Measurements from ENCODE around the gene CLEC4F. TPM values are rescaled to one million over a fixed set of nuclear protein-coding genes. Genes with fewer than 3 reads are reported as not detected.
A peak's percentile ranks its signal among the peaks of the same experiment; 100 is the strongest.

CLEC4F gene
- total and polyA plus RNA-seq, 7 experiments from 2014 or later = 0.19 to 1.6 TPM; not detected in 5

GRCh38 chr2:70816726-70817125, 3.7 kb downstream of the CLEC4F start:
- Histone ChIP-seq H3K36me3 (ENCODE audit: control insufficient read depth in 2 of 3, insufficient read depth in 3 of 3, low read length in 3 of 3) (no peaks in the 10 kb centered on the region), H3K27ac (ENCODE audit: low read depth, low read length) (no peak overlapping the region), H3K27me3 (ENCODE audit: control insufficient read depth in 2 of 2, insufficient read depth in 2 of 2, low read length in 2 of 2) (no peaks in the 10 kb centered on the region), H3K4me3 (ENCODE audit: low read length) (no peak overlapping the region), H3K9me3 (ENCODE audit: control insufficient read depth in 2 of 3, low read length in 3 of 3) (no peaks in the 10 kb centered on the region), H3K4me1 (ENCODE audit: control insufficient read depth in 2 of 2, insufficient read depth in 2 of 2, low read length in 2 of 2) (no peaks in the 10 kb centered on the region)
- intact Hi-C loops (cut with micrococcal nuclease) = no loop called here
- ATAC-seq (no peak), DNase-seq (no peak)
- Mint-ChIP-seq H3K4me3 (no peak overlapping the region), H3K9me3 (no peaks in the 10 kb centered on the region), H3K27me3 (peaks cover 0 to 14% (median 4%) of the 10 kb centered on the region in 5 donors), H3K36me3 (no peaks in the 10 kb centered on the region), H3K27ac (no peak overlapping the region), H3K4me1 (peaks cover 0 to 3% (median 0%) of the 10 kb centered on the region in 7 donors)
- ChIA-PET POLR2A (interaction anchor here (0.6 kb wide), 1 partner anchor 575 kb away, joined by 4 read pairs; no protein-coding TSS in a partner anchor), CTCF (no interaction called here)

DNA sequence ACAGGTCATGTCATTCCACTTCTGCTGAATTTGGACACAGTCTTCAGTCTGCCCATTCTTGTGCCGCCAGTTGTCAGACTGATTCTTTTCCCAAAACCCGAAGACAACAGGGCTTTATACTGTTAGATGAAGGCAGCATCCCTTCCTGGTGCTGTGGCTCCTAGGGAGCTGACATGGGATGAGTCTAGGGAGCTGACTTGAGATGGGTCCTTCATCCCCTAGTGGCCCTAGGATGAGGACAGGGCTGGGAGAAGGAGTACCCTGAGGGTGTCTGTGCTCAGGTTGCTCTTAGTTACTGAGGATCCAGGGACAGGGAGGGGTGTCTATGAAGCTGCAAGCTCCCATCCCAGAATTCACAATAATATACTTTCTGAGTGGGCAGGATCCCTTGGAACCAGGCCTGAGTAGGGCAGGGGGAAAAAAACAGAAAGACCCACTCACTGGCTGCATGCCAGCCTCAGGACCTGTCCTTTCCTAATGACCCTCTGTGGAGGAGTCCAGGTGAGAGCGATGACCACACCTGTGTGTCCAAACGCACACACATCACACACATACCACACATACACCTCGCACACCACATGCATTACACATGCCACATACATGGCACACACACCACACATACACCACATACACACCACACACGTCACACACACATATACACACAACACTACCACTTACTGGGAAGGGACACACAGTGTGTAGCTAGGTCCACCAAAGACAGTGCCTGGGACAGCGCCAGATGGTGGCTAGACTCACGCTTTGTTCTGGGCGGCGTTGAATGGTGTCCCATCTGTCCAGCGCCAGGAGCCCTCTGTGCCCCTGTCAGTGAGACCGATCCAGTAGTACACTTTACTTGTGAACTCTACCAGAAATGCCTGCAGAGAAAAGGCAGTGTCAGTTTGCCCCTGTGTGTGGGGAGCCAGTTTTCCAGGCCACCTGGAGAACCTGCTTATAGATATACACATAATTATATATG, 11.1 kb downstream of the CLEC4F start:
- Histone ChIP-seq H3K9me3 (ENCODE audit: control insufficient read depth in 2 of 3, low read length in 3 of 3) (no peaks in the 10 kb centered on the region), H3K36me3 (ENCODE audit: control insufficient read depth in 2 of 3, insufficient read depth in 3 of 3, low read length in 3 of 3) (no peaks in the 10 kb centered on the region), H3K4me1 (ENCODE audit: control insufficient read depth in 2 of 2, insufficient read depth in 2 of 2, low read length in 2 of 2) (no peaks in the 10 kb centered on the region), H3K4me3 (ENCODE audit: low read length) (no peak overlapping the region), H3K27ac (ENCODE audit: low read depth, low read length) (no peak overlapping the region), H3K27me3 (ENCODE audit: control insufficient read depth in 2 of 2, insufficient read depth in 2 of 2, low read length in 2 of 2) (no peaks in the 10 kb centered on the region)
- Mint-ChIP-seq H3K27ac (no peak overlapping the region), H3K4me1 (no peaks in the 10 kb centered on the region), H3K36me3 (no peaks in the 10 kb centered on the region), H3K9me3 (no peaks in the 10 kb centered on the region), H3K4me3 (no peak overlapping the region), H3K27me3 (peaks cover 0 to 4% (median 0%) of the 10 kb centered on the region in 5 donors)
- ChIA-PET POLR2A (no interaction called here), CTCF (no interaction called here)
- DNase-seq (no peak), ATAC-seq (peak; percentile 29)
- intact Hi-C loops (cut with micrococcal nuclease) = no loop called here

DNA sequence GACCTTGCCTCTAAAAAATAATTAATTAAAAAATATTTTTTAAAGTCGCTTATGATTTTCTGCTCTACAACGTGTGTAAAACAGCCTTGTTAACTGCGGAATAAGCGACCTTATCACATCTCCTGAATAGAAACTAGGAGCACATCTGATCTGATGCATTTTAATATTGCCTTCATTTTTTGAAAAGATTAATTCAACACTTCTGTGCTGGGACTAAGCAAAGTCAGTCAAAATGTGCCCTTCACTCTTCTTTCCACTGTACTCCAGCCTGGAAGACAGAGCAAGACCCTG, 12.6 kb downstream of the CLEC4F start:
- H3K36me3 ChIP-seq (ENCODE audit: control insufficient read depth in 2 of 3, insufficient read depth in 3 of 3, low read length in 3 of 3) = no peaks in the 10 kb centered on the region
- no peak for DNase-seq
- CTCF ChIA-PET = no interaction called here
- H3K4me3 ChIP-seq (ENCODE audit: low read length) = no peak overlapping the region
- no peaks in the 10 kb centered on the region for H3K36me3 Mint-ChIP-seq
- intact Hi-C loops (cut with micrococcal nuclease) = no loop called here
- H3K4me1 ChIP-seq (ENCODE audit: control insufficient read depth in 2 of 2, insufficient read depth in 2 of 2, low read length in 2 of 2) = no peaks in the 10 kb centered on the region
- H3K4me3 Mint-ChIP-seq = no peak overlapping the region
- no peaks in the 10 kb centered on the region for H3K4me1 Mint-ChIP-seq
- no peaks in the 10 kb centered on the region for H3K9me3 ChIP-seq (ENCODE audit: control insufficient read depth in 2 of 3, low read length in 3 of 3)
- peaks cover 0 to 4% (median 0%) of the 10 kb centered on the region in 5 donors for H3K27me3 Mint-ChIP-seq
- H3K27ac ChIP-seq (ENCODE audit: low read depth, low read length) = no peak overlapping the region
- no peaks in the 10 kb centered on the region for H3K9me3 Mint-ChIP-seq
- no peak overlapping the region for H3K27ac Mint-ChIP-seq
- no peak for ATAC-seq
- no peaks in the 10 kb centered on the region for H3K27me3 ChIP-seq (ENCODE audit: control insufficient read depth in 2 of 2, insufficient read depth in 2 of 2, low read length in 2 of 2)
- POLR2A ChIA-PET = no interaction called here

DNA sequence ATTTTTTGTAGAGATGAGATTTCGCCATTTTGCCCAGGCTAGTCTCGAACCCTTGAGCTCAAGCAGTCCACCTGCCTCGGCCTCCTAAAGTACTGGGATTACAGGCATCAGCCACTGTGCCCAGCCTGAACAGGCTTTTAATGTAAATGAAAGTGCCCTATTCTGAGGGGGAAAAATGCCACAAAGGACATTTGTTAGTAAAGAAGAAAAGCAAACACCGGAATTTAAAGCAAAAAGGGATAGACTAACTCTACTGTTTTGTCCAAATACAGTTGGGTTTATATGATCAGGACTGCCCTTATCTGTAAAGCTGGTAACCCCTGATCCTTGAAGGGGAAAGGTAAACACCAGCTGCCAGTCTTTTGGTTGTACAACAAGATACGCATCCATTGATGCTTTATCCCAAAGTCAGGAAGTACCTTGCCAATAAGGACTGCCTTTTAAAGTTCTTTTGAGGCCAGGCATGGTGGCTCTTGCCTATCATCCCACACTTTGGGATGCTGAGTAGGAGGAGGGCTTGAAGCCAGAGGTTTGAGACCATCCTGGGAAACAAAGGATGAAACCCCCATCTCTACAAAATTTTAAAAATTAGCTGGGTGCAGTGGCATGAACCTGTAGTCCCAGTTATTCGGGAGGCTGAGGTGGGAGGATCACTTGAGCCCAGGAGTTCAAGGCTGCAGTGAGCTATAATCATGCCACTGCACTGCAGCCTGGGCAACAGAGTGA, 13.1 kb downstream of the CLEC4F start:
- intact Hi-C loops (cut with micrococcal nuclease) = no loop called here
- no peak overlapping the region for H3K27ac ChIP-seq (ENCODE audit: low read depth, low read length)
- H3K9me3 Mint-ChIP-seq = no peaks in the 10 kb centered on the region
- no peaks in the 10 kb centered on the region for H3K9me3 ChIP-seq (ENCODE audit: control insufficient read depth in 2 of 3, low read length in 3 of 3)
- H3K4me1 ChIP-seq (ENCODE audit: control insufficient read depth in 2 of 2, insufficient read depth in 2 of 2, low read length in 2 of 2) = no peaks in the 10 kb centered on the region
- CTCF ChIA-PET = interaction anchor here (1.5 kb wide), 1 partner anchor 18 kb away, joined by 5 read pairs; the partner anchor contains the start of gene FIGLA
- H3K27ac Mint-ChIP-seq = no peak overlapping the region
- no peak overlapping the region for H3K4me3 ChIP-seq (ENCODE audit: low read length)
- DNase-seq (no peak), ATAC-seq (no peak)
- H3K36me3 ChIP-seq (ENCODE audit: control insufficient read depth in 2 of 3, insufficient read depth in 3 of 3, low read length in 3 of 3) = no peaks in the 10 kb centered on the region
- no peaks in the 10 kb centered on the region for H3K36me3 Mint-ChIP-seq
- H3K4me1 Mint-ChIP-seq = no peaks in the 10 kb centered on the region
- no peaks in the 10 kb centered on the region for H3K27me3 ChIP-seq (ENCODE audit: control insufficient read depth in 2 of 2, insufficient read depth in 2 of 2, low read length in 2 of 2)
- POLR2A ChIA-PET = no interaction called here
- H3K4me3 Mint-ChIP-seq = no peak overlapping the region
- H3K27me3 Mint-ChIP-seq = peaks cover 0 to 4% (median 0%) of the 10 kb centered on the region in 5 donors

- intact Hi-C loops (cut with micrococcal nuclease) = no loop called here
- ATAC-seq (no peak), DNase-seq (no peak)
- POLR2A ChIA-PET = no interaction called here
- H3K27me3 Mint-ChIP-seq = peaks cover 0 to 4% (median 0%) of the 10 kb centered on the region in 5 donors
- CTCF ChIA-PET = interaction anchor here (1.5 kb wide), 1 partner anchor 17 kb away, joined by 5 read pairs; the partner anchor contains the start of gene FIGLA
- Histone ChIP-seq H3K4me3 (ENCODE audit: low read length) (no peak overlapping the region), H3K27me3 (ENCODE audit: control insufficient read depth in 2 of 2, insufficient read depth in 2 of 2, low read length in 2 of 2) (no peaks in the 10 kb centered on the region), H3K27ac (ENCODE audit: low read depth, low read length) (no peak overlapping the region), H3K9me3 (ENCODE audit: control insufficient read depth in 2 of 3, low read length in 3 of 3) (no peaks in the 10 kb centered on the region), H3K4me1 (ENCODE audit: control insufficient read depth in 2 of 2, insufficient read depth in 2 of 2, low read length in 2 of 2) (no peaks in the 10 kb centered on the region), H3K36me3 (ENCODE audit: control insufficient read depth in 2 of 3, insufficient read depth in 3 of 3, low read length in 3 of 3) (no peaks in the 10 kb centered on the region)
- no peaks in the 10 kb centered on the region for H3K4me1 Mint-ChIP-seq
- H3K4me3 Mint-ChIP-seq = no peak overlapping the region
- H3K36me3 Mint-ChIP-seq = no peaks in the 10 kb centered on the region
- H3K27ac Mint-ChIP-seq = no peak overlapping the region
- no peaks in the 10 kb centered on the region for H3K9me3 Mint-ChIP-seq
Measured at GRCh38 chr2:70806620-70807019, 13.8 kb downstream of the CLEC4F start.

DNA sequence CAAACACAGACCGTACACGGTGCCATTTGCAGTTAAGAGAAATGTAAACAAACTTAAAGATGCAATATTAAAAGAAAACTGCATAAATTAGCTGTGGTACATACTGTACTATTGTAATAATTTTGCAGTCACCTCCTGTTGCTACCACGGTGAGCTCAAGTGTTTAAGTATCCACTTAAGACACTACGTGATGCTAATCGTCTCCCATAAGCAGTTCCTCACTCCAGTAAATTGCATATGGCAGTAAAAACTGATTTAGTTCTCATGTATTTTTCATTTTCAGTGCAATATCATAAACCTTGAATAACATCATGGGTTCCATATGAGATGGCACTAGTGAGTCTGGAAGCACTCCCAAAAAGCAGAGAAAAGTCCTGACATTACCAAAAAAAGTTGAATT, 14.4 kb downstream of the CLEC4F start:
- H3K27ac ChIP-seq (ENCODE audit: low read depth, low read length) = no peak overlapping the region
- H3K27ac Mint-ChIP-seq = no peak overlapping the region
- ATAC-seq = no peak
- intact Hi-C loops (cut with micrococcal nuclease) = no loop called here
- H3K36me3 ChIP-seq (ENCODE audit: control insufficient read depth in 2 of 3, insufficient read depth in 3 of 3, low read length in 3 of 3) = no peaks in the 10 kb centered on the region
- no peaks in the 10 kb centered on the region for H3K27me3 ChIP-seq (ENCODE audit: control insufficient read depth in 2 of 2, insufficient read depth in 2 of 2, low read length in 2 of 2)
- no peak overlapping the region for H3K4me3 Mint-ChIP-seq
- no peaks in the 10 kb centered on the region for H3K4me1 Mint-ChIP-seq
- peaks cover 0 to 6% (median 0%) of the 10 kb centered on the region in 5 donors for H3K27me3 Mint-ChIP-seq
- H3K36me3 Mint-ChIP-seq = no peaks in the 10 kb centered on the region
- CTCF ChIA-PET = interaction anchor here (1.5 kb wide), 1 partner anchor 16 kb away, joined by 5 read pairs; the partner anchor contains the start of gene FIGLA
- H3K9me3 Mint-ChIP-seq = no peaks in the 10 kb centered on the region
- no peak for DNase-seq
- H3K9me3 ChIP-seq (ENCODE audit: control insufficient read depth in 2 of 3, low read length in 3 of 3) = no peaks in the 10 kb centered on the region
- H3K4me3 ChIP-seq (ENCODE audit: low read length) = no peak overlapping the region
- H3K4me1 ChIP-seq (ENCODE audit: control insufficient read depth in 2 of 2, insufficient read depth in 2 of 2, low read length in 2 of 2) = no peaks in the 10 kb centered on the region
- POLR2A ChIA-PET = no interaction called here

Measured in naive thymus-derived CD4-positive, alpha-beta T cell (primary cell).